Activated CD4-positive, alpha-beta T cell treated with anti-CD3 and anti-CD28 coated beads for 36 hours (primary cell): ENCODE results near the gene SGSM1. TPM values are rescaled to one million over a fixed set of nuclear protein-coding genes. Genes with fewer than 3 reads are reported as not detected.

ENCODE experiments used
- ATAC-seq: fragments of 200-7000 bp; cut with Tn5 transposase; one replicate; pipeline ENCODE4 v1.10.0; 2021; ENCODE audit warnings: mild to moderate bottlenecking, moderate library complexity
- CTCF ChIA-PET: fragments of 350-600 bp; sonication (Branson Sonifier 250); formaldehyde crosslinking; loops from one replicate; lab custom pipeline; 2021; ENCODE audit warnings: antibody characterized with exemption; lab: Charles Lee
- POLR2A ChIA-PET: fragments of 350-600 bp; sonication (Branson Sonifier 250); formaldehyde crosslinking; loops from one replicate; lab custom pipeline; 2021; ENCODE audit warnings: antibody characterized with exemption, inconsistent platforms; lab: Charles Lee
- DNase-seq: peaks from one replicate; pipeline ENCODE4 v3.0.0-alpha.2; 2020
- H3K27ac Mint-ChIP-seq: one replicate; pipeline ENCODE4 v1.8.0; 2021; ENCODE audit warnings: mixed read lengths
- H3K27me3 Mint-ChIP-seq: one replicate; pipeline ENCODE4 v1.8.0; 2021; ENCODE audit warnings: mixed read lengths
- H3K36me3 Mint-ChIP-seq: one replicate; pipeline ENCODE4 v1.8.0; 2021; ENCODE audit warnings: low read depth, mixed read lengths
- H3K4me1 Mint-ChIP-seq: one replicate; pipeline ENCODE4 v1.8.0; 2021; ENCODE audit warnings: mixed read lengths
- H3K4me3 Mint-ChIP-seq: one replicate; pipeline ENCODE4 v1.8.0; 2021; ENCODE audit warnings: mild to moderate bottlenecking, moderate library complexity, mixed read lengths
- H3K9me3 Mint-ChIP-seq: one replicate; pipeline ENCODE4 v1.8.0; 2021; ENCODE audit warnings: low read depth, mixed read lengths
- intact Hi-C, 2 experiments: fragments of 100-400 bp; cut with DNase I in 1 of 2; cut with micrococcal nuclease in 1 of 2; formaldehyde crosslinking; loops; one replicate each; pipeline versions ENCODE4 v1.14.2 to v1.15.1; 2022 to 2024; cut with DNase I, micrococcal nuclease
- total RNA-seq, 2 experiments: library from RNA; stranded (reverse); gene quantifications; one replicate each; pipeline ENCODE4 v1.2.3, GENCODE V29; 2021

SGSM1 gene
- total RNA-seq, 2 experiments from 2014 or later: 0.11 to 0.35 TPM

DNA sequence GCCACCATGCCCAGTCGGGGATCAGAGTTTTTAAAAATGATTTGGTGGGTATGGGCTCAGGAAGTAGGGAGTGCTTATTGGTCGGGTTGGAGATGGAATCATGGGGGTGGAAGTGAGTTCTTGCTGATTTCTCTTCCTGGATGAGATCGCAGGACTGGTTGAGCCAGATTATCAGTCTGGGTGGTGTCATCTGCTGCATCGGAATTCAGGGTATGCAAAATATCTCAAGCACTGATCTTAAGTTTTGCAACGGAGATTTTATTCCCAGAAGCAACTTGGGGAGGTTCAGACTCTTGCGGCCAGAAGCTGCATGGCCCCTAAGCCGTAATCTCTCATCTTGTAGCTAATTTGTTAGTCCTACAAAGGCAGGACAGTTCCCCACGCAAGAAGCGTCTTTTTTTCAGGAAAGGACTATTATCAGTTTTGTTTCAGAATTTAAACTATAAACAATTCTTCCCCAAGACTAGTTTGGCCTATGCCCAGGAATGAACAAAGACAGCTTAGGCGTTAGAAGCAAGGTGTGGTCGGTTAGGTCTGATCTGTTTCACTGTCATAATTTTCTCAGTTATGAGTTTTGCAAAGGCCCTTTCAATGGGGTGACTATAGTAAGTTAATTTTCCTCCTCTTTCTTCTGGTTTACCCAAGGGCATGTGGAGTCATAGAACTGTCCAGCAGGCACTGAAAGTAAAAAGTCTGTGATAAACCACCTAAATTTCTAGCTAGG, 30.1 kb upstream of the SGSM1 start:
- DNase-seq: no peak
- ChIA-PET CTCF (interaction anchor here (0.6 kb wide), 1 partner anchor 281 kb away, joined by 4 read pairs; no protein-coding TSS in a partner anchor), POLR2A (interaction anchor here (0.5 kb wide), 1 partner anchor 389 kb away, joined by 4 read pairs; no protein-coding TSS in a partner anchor)
- H3K4me1 Mint-ChIP-seq: no peaks in the 10 kb centered on the region
- no peak for ATAC-seq
- H3K27me3 Mint-ChIP-seq: peaks cover 3% of the 10 kb centered on the region
- intact Hi-C loops: no loop called here
- no peak overlapping the region for H3K27ac Mint-ChIP-seq
- no peak overlapping the region for H3K4me3 Mint-ChIP-seq
- H3K36me3 Mint-ChIP-seq: no peaks in the 10 kb centered on the region
- no peaks in the 10 kb centered on the region for H3K9me3 Mint-ChIP-seq

DNA sequence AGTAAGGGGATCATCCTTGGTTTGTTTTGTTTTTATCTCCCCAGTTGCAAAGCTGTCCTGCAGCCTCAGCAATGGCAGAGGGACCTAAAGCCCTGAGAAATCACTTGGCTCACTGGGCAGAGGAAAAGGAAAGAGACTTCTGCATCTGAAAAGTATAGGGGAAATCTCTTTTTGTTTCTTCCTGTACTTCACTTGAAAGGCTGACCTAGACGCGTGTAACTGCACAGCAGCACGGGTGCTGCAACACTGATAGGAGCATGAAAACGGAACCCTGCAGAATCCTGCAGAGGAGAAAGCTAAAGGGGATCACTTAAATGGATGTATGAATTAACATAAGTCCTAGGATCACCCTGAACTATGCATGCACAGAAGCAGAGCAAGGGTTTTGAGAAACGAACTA, 29.5 kb upstream of the SGSM1 start:
- DNase-seq (no peak), ATAC-seq (no peak)
- H3K27ac Mint-ChIP-seq: no peak overlapping the region
- ChIA-PET POLR2A (interaction anchor here (0.5 kb wide), 1 partner anchor 388 kb away, joined by 4 read pairs; no protein-coding TSS in a partner anchor), CTCF (interaction anchor here (0.6 kb wide), 1 partner anchor 280 kb away, joined by 4 read pairs; no protein-coding TSS in a partner anchor)
- no peaks in the 10 kb centered on the region for H3K9me3 Mint-ChIP-seq
- no peaks in the 10 kb centered on the region for H3K4me1 Mint-ChIP-seq
- no peaks in the 10 kb centered on the region for H3K36me3 Mint-ChIP-seq
- intact Hi-C loops: no loop called here
- peaks cover 3% of the 10 kb centered on the region for H3K27me3 Mint-ChIP-seq
- no peak overlapping the region for H3K4me3 Mint-ChIP-seq

DNA sequence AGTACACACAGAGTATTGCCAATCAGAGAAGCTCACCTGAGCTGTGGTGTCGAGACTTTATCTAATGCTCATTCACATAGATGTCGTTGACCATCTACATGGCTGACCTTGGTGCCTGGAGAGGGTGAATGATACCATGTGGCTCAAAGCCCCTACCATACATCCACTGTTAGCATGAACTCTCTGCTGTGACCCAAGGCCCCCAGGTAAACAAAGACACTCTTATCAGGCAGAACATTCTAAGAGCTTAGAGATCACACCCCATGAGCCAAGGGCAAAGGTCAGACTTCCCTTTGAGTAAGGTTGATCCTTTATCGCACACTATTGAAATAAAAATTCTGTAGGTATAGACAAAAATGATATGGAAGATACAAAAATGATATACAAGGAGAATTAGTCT, 16.5 kb upstream of the SGSM1 start:
- Mint-ChIP-seq H3K27me3 (peaks cover 4% of the 10 kb centered on the region), H3K36me3 (no peaks in the 10 kb centered on the region), H3K9me3 (no peaks in the 10 kb centered on the region), H3K4me1 (no peaks in the 10 kb centered on the region), H3K4me3 (no peak overlapping the region), H3K27ac (no peak overlapping the region)
- DNase-seq (no peak), ATAC-seq (no peak)
- ChIA-PET POLR2A (no interaction called here), CTCF (interaction anchor here (0.6 to 1.8 kb wide), 4 partner anchors 13 to 38 kb away, joined by 3 to 8 read pairs (median 4); no protein-coding TSS in a partner anchor)
- intact Hi-C loops: no loop called here

DNA sequence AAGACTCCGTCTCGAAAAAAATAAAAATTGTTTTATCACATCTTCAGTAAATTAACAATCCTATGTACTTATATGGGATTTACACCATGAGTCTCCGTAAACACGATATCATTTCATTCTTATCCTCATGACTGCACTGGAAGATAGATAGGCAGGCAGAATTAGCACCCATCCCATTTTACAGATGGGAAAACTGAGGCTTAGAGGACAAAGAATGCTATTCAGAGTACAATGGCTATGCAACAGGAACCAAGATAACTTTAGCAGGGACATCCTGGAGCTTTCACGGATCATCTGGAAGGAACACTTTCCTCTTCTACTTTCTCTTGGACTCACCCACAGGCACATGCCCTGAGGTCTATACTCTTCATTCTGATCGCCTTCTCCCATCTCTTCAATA, 14.6 kb upstream of the SGSM1 start:
- ATAC-seq (no peak), DNase-seq (no peak)
- Mint-ChIP-seq H3K36me3 (no peaks in the 10 kb centered on the region), H3K4me3 (no peak overlapping the region), H3K9me3 (no peaks in the 10 kb centered on the region), H3K27me3 (peaks cover 4% of the 10 kb centered on the region), H3K4me1 (no peaks in the 10 kb centered on the region), H3K27ac (no peak overlapping the region)
- ChIA-PET POLR2A (no interaction called here), CTCF (interaction anchor here (0.6 to 1.5 kb wide), 2 partner anchors 21 to 215 kb away, joined by 3 to 6 read pairs; no protein-coding TSS in a partner anchor)
- intact Hi-C loops: no loop called here

DNA sequence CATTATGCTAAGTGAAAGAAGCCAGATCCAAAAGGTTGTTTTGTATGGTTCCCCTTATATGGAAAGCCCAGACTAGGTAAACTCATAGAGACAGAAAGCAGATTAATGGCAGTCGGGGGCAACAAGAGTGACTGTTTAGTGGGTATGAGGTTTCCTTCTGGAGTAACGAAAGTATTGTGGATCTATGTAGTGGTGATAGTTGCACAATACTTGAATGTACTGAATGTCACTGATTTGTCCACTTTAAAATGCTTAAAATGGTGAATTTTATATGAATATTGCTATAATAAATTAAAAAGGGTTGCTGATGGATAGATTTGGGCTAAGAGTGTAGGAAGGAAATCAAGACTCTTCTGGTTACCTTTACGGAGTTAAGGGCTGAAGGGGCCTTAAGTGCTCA, 10.0 kb upstream of the SGSM1 start:
- no peaks in the 10 kb centered on the region for H3K9me3 Mint-ChIP-seq
- ATAC-seq: no peak
- ChIA-PET POLR2A (no interaction called here), CTCF (no interaction called here)
- no peaks in the 10 kb centered on the region for H3K36me3 Mint-ChIP-seq
- no peak overlapping the region for H3K27ac Mint-ChIP-seq
- no peak for DNase-seq
- intact Hi-C loops: no loop called here
- no peaks in the 10 kb centered on the region for H3K4me1 Mint-ChIP-seq
- H3K4me3 Mint-ChIP-seq: no peak overlapping the region
- H3K27me3 Mint-ChIP-seq: no peaks in the 10 kb centered on the region

DNA sequence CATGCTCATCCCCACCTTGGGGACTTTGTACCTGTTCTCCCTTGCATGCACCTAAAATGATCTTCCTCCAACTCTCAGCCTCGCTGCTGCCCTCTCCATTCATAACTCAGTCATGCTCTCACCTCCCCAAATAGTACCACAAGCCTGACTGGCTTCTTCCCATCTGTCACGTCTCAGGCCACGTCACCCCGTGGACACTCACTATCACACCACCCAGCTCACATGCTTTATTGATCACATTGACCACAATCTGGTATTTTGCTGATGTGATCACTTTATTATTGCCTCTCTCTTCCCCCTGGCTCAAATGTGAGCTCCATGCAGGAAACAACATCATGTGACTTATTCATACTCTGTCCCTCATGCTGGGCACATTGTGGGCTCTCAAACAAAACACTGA, 9.2 kb upstream of the SGSM1 start:
- H3K4me1 Mint-ChIP-seq: peaks cover 3% of the 10 kb centered on the region

DNA sequence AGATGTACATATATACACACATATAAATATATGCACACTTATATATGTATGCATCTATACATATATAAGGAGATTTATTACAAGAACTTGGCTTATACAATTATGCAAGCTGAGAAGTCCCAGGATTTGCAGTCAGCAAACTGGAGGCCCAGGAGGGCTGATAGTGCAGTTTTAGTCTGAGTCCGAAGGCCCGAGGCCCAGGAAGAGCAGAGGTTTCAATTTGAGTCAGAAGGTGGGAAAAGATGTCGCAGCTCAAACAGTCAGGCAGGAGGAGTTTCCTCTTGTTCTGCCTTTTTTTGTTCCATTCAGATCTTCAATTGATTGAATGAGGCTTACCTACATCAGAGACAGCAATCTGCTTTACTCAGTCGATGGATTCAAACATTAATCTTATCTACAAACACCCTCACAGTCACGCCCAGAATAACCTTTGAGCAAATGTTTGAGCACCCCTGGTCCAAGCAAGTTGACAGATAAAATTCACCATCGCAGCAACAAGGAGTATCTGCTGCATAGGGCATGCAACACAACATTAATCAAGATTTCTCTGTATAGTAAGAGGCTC, 4.0 kb upstream of the SGSM1 start:
- Mint-ChIP-seq H3K9me3 (no peaks in the 10 kb centered on the region), H3K27me3 (no peaks in the 10 kb centered on the region), H3K27ac (peak overlapping the region; percentile 12), H3K36me3 (no peaks in the 10 kb centered on the region), H3K4me1 (peaks cover 17% of the 10 kb centered on the region), H3K4me3 (no peak overlapping the region)
- POLR2A ChIA-PET: no interaction called here
- DNase-seq: peak; percentile 56
- peak; percentile 49 for ATAC-seq
- intact Hi-C loops: loop anchor here in 1 of 2 experiments (10.0 kb wide), 1 partner anchor 377 kb away; the partner anchor contains the start of gene ADORA2A
- CTCF ChIA-PET: interaction anchor here (0.6 to 2.4 kb wide), 11 partner anchors 9 to 1755 kb away, joined by 3 to 18 read pairs (median 3); no protein-coding TSS in a partner anchor

More for the DNA sequence above, 9.2 kb upstream of the SGSM1 start:
- Mint-ChIP-seq H3K9me3 (no peaks in the 10 kb centered on the region), H3K27me3 (no peaks in the 10 kb centered on the region), H3K27ac (no peak overlapping the region), H3K4me3 (no peak overlapping the region), H3K36me3 (no peaks in the 10 kb centered on the region)
- no peak for ATAC-seq
- intact Hi-C loops: no loop called here
- ChIA-PET CTCF (no interaction called here), POLR2A (no interaction called here)
- DNase-seq: no peak

DNA sequence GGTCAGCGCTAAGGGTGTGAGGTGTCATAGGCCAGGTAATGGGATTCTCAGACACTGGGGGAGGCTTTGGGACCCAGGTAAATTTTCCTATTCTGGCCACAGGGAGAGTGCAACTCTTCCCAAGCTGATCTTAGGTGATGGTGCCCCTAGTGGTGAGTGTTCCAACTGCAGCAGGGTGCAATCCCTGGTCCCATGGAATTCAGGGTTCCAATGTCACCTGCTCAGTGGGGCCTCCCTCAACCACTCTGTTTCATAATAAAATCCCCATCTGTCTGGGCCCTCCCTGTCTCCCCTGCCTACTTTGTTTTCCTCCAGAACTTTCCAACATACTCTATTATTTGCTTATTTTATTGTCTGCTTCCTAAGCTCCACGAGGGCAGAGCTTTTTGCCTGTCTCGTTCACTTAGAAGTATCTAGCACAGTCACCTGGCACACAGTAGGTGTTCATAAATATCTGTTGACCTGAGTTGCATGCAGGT, 2.9 kb upstream of the SGSM1 start:
- ATAC-seq (no peak), DNase-seq (peak; percentile 74)
- POLR2A ChIA-PET: no interaction called here
- Mint-ChIP-seq H3K4me1 (peaks cover 19% of the 10 kb centered on the region), H3K27ac (no peak overlapping the region), H3K27me3 (peaks cover 2% of the 10 kb centered on the region), H3K4me3 (no peak overlapping the region), H3K36me3 (no peaks in the 10 kb centered on the region), H3K9me3 (no peaks in the 10 kb centered on the region)
- intact Hi-C loops: loop anchor here in 1 of 2 experiments (10.0 kb wide), 1 partner anchor 378 kb away; the partner anchor contains the start of gene ADORA2A
- CTCF ChIA-PET: interaction anchor here (0.6 to 2.4 kb wide), 22 partner anchors 9 to 607 kb away, joined by 3 to 18 read pairs (median 3); no protein-coding TSS in a partner anchor

DNA sequence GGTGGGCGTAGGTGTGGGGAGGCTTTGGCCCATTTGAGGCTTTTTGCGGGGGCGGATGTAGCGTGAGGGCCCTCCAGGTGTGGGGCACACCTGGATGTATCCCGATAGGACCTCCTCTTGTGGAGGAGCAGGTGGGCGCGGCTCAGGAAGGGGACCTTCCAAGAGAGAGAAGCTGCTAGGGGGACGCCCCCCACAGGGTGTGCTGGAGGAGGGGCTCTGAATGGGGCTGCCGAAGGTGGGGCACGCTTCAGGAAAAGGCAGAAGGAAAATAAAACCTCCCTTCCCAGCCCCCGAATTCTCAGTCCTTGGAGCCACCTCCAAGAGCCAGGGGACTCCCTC, 621 bp downstream of the SGSM1 start:
- POLR2A ChIA-PET: interaction anchor here (0.7 kb wide), 1 partner anchor 12 kb away, joined by 3 read pairs; no protein-coding TSS in a partner anchor
- DNase-seq (no peak), ATAC-seq (no peak)
- no peak overlapping the region for H3K27ac Mint-ChIP-seq
- H3K4me3 Mint-ChIP-seq: peak overlapping the region; percentile 40
- H3K9me3 Mint-ChIP-seq: no peaks in the 10 kb centered on the region
- peaks cover 2% of the 10 kb centered on the region for H3K27me3 Mint-ChIP-seq
- CTCF ChIA-PET: no interaction called here
- no peaks in the 10 kb centered on the region for H3K36me3 Mint-ChIP-seq
- peaks cover 24% of the 10 kb centered on the region for H3K4me1 Mint-ChIP-seq
- intact Hi-C loops: loop anchor here in 1 of 2 experiments (1.0 to 10.0 kb wide), 3 partner anchors 251 to 382 kb away; partner anchors contain the start of genes ADORA2A, GUCD1 and SNRPD3

DNA sequence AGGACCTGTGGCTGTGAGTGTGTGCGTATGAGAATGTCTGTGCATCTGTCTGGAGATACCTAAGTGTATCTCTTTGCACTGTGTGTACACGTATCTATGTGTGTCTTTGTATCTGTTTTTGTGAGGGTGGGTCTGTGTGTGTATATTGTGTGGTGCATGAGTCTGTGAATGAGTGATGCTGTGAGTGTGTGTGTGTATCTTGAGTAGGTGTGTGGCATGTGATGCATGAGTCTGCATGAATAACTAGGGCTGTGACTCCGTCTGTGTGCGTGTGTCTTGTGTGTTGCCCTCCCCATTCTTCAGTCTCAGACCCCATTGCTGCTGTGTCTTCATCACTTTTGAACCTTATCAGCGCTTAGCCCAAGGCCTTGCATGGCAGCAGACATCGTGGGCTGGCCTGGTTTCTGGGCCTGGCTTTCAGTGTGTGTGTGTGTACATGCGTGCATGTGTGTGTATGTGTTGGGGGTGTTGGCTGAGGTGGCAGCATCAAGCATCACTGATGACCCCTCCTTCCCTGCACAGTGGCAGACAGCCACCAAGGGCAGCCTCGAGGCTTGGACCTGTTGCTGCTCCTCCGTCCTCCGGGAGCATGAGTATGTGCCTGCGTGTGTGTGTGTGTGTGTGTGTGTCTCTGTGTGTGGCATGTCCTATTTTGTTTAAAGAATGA, 1.4 kb downstream of the SGSM1 start:
- no peak for ATAC-seq
- CTCF ChIA-PET: no interaction called here
- peak overlapping the region; percentile 3 for H3K4me3 Mint-ChIP-seq
- no peak for DNase-seq
- H3K27me3 Mint-ChIP-seq: peaks cover 2% of the 10 kb centered on the region
- H3K9me3 Mint-ChIP-seq: no peaks in the 10 kb centered on the region
- POLR2A ChIA-PET: no interaction called here
- H3K27ac Mint-ChIP-seq: no peak overlapping the region
- intact Hi-C loops: loop anchor here in 1 of 2 experiments (5.0 to 10.0 kb wide), 2 partner anchors 260 to 383 kb away; partner anchors contain the start of gene ADORA2A
- peaks cover 18% of the 10 kb centered on the region for H3K4me1 Mint-ChIP-seq
- no peaks in the 10 kb centered on the region for H3K36me3 Mint-ChIP-seq

DNA sequence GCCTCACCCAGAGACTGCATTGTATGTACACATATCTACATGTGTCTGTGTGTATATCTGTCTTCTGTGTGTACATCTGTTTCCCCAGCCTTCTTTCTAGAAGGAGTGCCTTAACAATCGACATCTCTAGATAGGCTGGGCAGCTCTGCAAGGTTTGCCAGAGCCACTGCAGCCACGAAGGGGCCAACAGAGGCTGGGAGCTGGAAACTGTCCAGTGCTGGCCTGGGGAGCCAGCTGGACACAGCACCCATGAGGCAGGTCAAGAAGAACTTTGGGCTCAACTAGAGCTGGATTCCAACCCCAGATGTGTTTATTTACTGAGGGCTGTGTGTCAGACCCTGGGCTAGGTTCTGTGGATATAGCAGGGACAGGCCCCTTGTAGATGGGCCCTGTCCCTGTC, 3.3 kb downstream of the SGSM1 start:
- no peak for DNase-seq
- intact Hi-C loops: loop anchor here in 1 of 2 experiments (5.0 to 10.0 kb wide), 2 partner anchors 258 to 385 kb away; partner anchors contain the start of gene ADORA2A
- POLR2A ChIA-PET: interaction anchor here (1.2 kb wide), 1 partner anchor 374 kb away, joined by 3 read pairs; no protein-coding TSS in a partner anchor
- H3K27me3 Mint-ChIP-seq: peaks cover 2% of the 10 kb centered on the region
- CTCF ChIA-PET: no interaction called here
- no peak for ATAC-seq
- no peaks in the 10 kb centered on the region for H3K9me3 Mint-ChIP-seq
- H3K4me1 Mint-ChIP-seq: peaks cover 15% of the 10 kb centered on the region
- no peaks in the 10 kb centered on the region for H3K36me3 Mint-ChIP-seq
- no peak overlapping the region for H3K4me3 Mint-ChIP-seq
- no peak overlapping the region for H3K27ac Mint-ChIP-seq
